Activated CD8-positive, alpha-beta memory T cell treated with anti-CD3 and anti-CD28 coated beads, Interleukin-2, amount 50 U/mL, for 1 hour (primary cell): Measurements from ENCODE around the gene CTNNBL1.

Experiments
- DNase-seq: peaks from one replicate; pipeline ENCODE4 v3.0.0-alpha.2; 2020; ENCODE audit errors: extremely low read depth

The CTNNBL1 gene

DNA sequence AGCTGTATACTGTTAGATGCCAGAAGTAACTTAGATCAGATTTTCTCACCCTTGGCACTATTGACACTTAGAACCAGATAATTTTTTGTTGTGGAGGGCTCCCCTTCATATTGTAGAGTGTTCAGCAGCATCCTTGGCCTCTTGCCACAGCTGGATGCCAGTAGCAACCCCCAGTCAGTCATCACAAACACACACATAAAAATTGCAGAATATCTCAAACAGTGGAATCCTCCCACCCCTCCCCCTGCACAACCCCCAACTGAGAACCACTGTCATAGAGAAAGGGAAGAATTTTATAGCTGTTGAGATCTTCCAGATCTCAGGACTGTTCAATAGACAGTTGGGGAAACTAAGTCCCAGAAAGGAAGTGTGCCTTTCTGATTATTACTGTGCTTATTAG lies 127.9 kb downstream of the CTNNBL1 start:
- DNase-seq = no peak

GRCh38 chr20:37822141-37822601 lies 128.3 kb downstream of the CTNNBL1 start:
- DNase-seq = no peak

DNA sequence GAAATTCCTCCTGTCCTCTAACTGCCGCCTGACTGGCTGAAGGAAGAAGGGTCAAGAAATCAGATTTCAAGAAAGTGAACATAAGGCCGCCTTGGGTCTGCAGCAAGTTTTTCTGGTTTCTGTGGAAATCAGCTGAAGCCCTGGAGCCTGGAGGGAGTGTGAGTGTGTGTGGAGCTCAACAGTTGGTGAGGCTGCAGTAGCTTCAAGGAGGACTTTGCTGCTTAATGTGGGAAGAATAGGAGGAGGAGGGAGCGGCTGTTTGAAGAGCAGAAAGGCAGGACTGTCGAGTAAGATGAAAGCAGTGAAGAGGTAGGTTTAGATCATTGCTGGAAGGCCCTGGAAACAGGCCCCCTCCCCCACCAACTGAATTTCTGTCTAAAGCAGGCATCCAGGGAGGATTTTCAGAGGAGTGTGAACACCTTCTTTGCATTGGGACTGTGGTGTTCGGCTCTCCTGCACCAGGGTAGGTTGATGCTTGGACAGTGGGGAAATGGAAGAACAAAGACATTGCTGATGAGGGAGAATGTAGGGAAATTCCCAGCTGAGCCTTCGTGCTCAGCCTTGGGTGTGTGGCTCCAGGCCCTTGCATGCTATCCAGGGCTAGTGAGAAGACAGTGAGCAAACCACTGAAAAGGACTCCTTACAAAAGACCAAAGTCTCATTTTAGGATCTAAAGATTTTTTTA lies 129.6 kb downstream of the CTNNBL1 start:
- no peak for DNase-seq

- no peak for DNase-seq
Observed at GRCh38 chr20:37827605-37828004, 133.8 kb downstream of the CTNNBL1 start.

DNA sequence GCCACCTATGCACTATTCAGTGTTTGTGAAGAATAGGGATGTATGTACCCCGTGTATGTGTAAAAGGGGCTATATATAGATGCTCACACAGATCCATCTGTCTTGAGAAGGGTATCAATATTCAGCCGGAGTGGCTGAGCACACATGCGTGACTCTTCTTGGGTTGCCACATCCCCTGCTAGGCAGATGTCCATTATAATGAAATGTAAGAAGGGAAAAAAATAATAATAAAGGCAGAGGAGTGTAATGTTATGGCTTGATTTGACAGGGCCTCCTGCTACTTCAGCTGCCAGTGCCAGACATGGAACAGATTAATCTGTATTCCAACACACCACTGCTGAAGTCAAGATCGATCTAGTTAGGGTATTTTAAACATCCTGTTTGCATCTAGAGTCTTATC lies 134.9 kb downstream of the CTNNBL1 start:
- no peak for DNase-seq

- no peak for DNase-seq
Observed at GRCh38 chr20:37829128-37829527, 135.3 kb downstream of the CTNNBL1 start.

DNA sequence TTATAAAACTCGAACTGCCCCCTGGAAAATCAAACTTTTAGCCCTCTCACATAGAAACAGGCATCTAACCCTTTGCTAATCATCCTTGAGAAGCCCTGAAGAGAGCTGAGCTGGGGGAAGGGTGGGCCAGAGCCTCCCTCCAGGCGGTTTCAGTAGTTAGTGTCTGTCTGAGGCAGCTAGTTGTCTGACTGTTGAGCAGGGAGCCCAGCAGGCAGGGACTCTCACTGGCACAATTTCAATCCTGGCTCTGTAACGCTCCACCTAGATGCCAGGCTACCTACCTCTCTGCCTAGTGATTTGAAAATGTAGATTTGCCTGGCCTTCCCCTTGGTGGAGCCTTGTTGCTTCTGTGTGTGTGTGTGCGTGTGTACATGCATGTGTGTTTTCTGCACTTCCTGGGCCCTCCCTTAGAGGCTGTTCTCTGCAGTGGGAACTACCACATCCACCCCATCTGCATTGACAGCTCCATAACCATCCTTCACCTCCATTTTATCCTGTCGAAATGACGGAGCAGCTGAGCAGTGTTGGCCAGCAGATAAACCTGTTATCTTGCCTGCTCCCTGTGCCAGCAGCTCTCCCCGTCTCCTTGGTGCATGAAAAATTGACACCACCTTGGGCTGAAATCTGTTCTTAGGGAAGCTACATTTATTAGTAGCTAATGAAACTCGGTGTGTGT lies 139.5 kb downstream of the CTNNBL1 start:
- no peak for DNase-seq

DNA sequence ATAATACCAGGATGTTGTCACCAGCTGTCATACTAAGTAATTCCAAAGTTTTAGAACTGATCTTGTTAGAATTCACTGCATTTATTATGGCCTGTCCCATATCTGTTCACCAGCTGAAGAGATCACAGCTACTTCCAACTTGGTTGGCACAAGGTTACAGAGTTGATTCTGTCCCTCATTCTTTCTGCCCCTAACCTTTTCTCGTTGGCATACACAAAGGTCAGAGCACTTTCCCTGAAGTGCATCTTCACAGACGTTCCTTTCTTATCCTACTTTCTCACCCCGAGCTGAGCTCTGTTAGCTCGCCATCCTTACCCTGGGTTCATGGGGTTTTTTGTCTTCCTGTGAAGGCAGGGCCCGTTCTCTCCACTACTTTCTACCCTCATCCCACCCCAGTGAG lies 143.1 kb downstream of the CTNNBL1 start:
- no peak for DNase-seq

DNA sequence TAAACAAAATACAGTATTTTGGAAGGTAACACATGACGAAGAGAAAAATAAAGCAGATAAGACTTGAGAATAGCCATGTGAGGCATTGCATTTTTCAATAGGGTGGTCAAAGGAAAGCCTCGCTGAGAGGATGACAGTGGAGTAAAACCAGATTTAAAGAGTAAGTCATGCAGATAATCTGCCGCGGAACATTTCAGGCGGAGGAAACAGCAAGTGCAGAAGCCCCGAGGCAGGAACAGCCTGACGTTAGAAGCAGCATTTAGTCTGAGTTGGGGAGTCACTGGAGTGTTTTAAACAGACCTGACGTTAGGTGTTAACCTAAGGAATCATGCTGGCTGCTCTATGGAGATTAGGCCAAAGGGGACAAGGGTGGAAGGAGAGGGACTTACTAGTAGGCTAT lies 144.1 kb downstream of the CTNNBL1 start:
- no peak for DNase-seq

- DNase-seq = no peak
Observed at GRCh38 chr20:37838769-37839431, 145.1 kb downstream of the CTNNBL1 start.

GRCh38 chr20:37839432-37839827 lies 145.6 kb downstream of the CTNNBL1 start:
- DNase-seq = no peak

- no peak for DNase-seq
Observed at GRCh38 chr20:37839955-37840354, 146.1 kb downstream of the CTNNBL1 start.

GRCh38 chr20:37841389-37841788 lies 147.6 kb downstream of the CTNNBL1 start:
- no peak for DNase-seq

DNA sequence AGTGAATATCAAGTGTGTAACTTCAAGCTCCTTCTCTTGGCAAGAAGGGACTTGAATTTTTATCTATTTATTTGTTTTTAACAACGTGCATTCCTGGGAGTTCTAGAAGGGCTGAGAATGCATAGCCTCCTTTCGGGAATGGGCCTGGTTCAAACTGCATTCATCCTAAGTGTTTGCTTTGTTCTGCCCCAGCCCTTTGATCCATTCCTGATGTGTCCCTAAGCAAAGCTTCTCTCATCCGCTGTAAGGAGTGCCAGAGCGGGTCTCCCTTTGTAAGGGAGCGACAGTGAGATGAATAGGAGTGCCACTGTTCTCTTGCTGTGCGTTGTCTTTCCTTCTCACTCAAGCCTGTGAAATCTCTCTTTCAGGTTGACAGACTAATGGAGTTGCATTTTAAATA lies 148.1 kb downstream of the CTNNBL1 start:
- DNase-seq = no peak

DNA sequence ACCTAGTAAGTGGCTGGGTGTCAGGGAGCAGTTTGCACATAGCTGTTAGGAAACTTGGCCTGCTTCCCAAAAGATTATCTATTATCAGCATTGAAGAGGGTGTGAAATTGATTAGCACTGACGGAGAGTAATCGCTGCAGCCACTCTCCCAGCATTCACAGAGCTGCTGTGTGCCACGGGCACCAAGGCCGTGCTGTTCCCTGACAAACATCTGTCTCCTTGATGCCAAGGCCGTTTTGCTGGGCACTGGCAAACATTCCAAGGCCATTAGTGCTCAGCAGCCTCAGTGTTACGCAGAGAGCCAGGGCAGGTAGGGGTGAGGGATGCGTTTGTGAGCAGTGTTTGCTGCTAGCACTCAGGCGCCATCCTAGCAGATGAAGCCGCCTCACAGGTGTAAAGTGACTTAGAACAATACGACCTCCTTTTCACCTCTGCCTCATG lies 151.4 kb downstream of the CTNNBL1 start:
- DNase-seq = no peak

- DNase-seq = no peak
Observed at GRCh38 chr20:37845878-37846277, 152.0 kb downstream of the CTNNBL1 start.

- no peak for DNase-seq
Observed at GRCh38 chr20:37846573-37846972, 152.7 kb downstream of the CTNNBL1 start.

- no peak for DNase-seq
Observed at GRCh38 chr20:37848706-37849105, 154.9 kb downstream of the CTNNBL1 start.

DNA sequence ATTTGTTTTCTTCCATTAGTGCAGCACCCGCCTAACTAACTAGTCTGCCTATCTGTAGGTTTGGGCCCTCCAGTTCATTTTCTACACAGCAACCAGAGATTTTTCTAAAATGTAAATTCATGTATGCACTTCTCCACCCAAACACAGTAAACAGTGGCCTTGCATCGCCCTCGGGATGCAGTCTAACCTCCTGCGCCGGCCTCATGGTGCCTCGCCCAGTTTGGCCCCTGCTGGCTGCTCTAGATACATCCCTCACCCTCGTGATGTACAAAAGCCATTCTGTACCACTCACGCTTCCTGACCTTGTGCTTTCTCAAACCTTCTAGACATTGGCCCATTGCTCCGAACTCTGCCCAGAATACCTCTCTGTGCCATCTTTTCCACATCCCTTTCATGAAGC lies 155.3 kb downstream of the CTNNBL1 start:
- no peak for DNase-seq

DNA sequence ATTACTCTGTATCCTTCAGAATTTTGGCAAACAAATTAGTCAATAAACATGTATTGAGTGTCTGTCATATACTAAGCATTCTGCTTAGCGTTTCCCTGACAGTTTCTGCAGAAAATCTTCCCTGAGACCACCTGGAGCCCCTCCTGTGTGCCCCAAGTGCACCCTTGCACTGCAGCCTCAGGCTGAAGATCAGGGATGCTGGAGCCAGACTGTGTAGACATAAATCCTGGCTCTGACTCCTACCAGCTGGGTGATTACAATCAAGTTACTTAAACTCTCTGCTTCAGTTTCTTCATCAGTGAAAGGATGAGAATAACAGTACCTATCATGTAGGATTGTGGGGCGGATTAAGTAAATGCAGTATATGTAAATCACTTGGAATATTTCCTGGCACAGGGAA lies 155.7 kb downstream of the CTNNBL1 start:
- no peak for DNase-seq

DNA sequence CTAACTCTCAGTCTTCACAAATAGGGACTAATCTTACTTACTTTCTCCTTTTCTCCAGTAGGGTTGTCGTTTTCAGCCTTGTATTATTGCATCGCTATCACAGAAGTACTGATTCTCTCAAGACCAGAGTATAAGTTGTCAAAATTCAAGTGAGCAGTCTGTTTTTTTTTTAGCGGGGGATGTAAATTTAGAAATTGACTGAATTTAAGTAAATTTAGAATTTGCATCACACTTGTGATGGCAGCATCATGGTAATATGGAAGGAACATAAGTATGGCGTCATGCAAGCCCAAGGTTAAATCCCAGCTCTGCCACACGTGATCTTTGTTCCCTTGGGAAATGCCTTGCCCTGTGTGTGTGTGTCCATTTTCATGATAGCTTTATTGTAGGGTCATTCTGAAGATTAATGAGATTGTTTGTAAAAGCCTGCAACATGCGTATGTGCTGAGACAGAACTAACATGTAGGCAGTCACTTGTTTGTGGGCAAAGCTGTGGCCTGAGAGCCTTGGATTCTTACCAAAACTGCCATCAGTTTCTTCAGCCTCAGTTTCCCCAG lies 156.3 kb downstream of the CTNNBL1 start:
- DNase-seq = no peak

GRCh38 chr20:37850724-37851355 lies 157.0 kb downstream of the CTNNBL1 start:
- DNase-seq = no peak
